Measurements from ENCODE around the gene SLAMF1. TPM values are rescaled to one million over a fixed set of nuclear protein-coding genes. Genes with fewer than 3 reads are reported as not detected.

SLAMF1 gene
- total RNA-seq, 4 donors from 2014 or later: 1.5 to 18.0 (median 1.5) TPM

- no peak for ATAC-seq (ENCODE audit: low FRiP score)
These were observed 24.2 kb downstream of the SLAMF1 start for GRCh38 chr1:160622501-160623226.

GRCh38 chr1:160621633-160622413 is 25.0 kb downstream of the SLAMF1 start:
- DNase-seq (ENCODE audit: low spot score) (no peak), ATAC-seq (ENCODE audit: low FRiP score) (no peak)
- no peak for TF ChIP-seq CTCF (IDR thresholded peaks at IDR 0.05)

More at GRCh38 chr1:160622501-160623226, 24.2 kb downstream of the SLAMF1 start:
- DNase-seq (ENCODE audit: low spot score): no peak
- no peak for TF ChIP-seq CTCF (IDR thresholded peaks at IDR 0.05)

GRCh38 chr1:160620942-160621632 is 25.8 kb downstream of the SLAMF1 start:
- no peak for TF ChIP-seq CTCF (IDR thresholded peaks at IDR 0.05)
- ATAC-seq (ENCODE audit: low FRiP score) (no peak), DNase-seq (ENCODE audit: low spot score) (no peak)

- ATAC-seq (ENCODE audit: low FRiP score) (no peak), DNase-seq (ENCODE audit: low spot score) (no peak)
- TF ChIP-seq CTCF (IDR thresholded peaks at IDR 0.05): no peak
These were observed 27.0 kb downstream of the SLAMF1 start for GRCh38 chr1:160619742-160620277.

GRCh38 chr1:160618763-160619274 is 28.0 kb downstream of the SLAMF1 start:
- ATAC-seq (ENCODE audit: low FRiP score): no peak
- no peak for TF ChIP-seq CTCF (IDR thresholded peaks at IDR 0.05)
- no peak for DNase-seq (ENCODE audit: low spot score)

GRCh38 chr1:160618327-160618726 is 28.5 kb downstream of the SLAMF1 start:
- ATAC-seq (ENCODE audit: low FRiP score) (no peak), DNase-seq (ENCODE audit: low spot score) (no peak)
- no peak for TF ChIP-seq CTCF (IDR thresholded peaks at IDR 0.05)
